ENCODE results near the gene TNIK.

TNIK gene

DNA sequence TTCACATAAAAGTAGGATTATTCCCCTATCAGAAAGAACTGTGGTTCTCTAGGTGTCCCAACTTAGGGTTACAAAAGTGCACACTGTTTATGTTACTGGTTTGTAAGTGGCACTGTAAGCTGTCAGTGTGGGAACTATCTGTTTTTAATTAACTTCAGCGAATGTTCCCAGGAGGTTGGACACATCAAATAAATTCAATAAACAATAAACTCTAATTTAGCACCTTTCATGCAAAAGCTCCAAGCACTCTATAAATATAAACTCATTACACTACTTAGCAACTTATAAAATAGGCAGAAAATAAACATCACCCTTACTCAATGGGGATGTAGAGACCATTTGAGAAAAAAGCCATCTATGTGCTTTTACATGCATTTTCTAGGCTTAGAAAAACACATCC is 265.2 kb downstream of the TNIK start:
- Mint-ChIP-seq H3K27ac (no peak overlapping the region), H3K36me3 (ENCODE audit: low read depth) (peaks cover 60% of the 10 kb centered on the region), H3K4me3 (no peak overlapping the region), H3K4me1 (ENCODE audit: low read depth) (peaks cover 26% of the 10 kb centered on the region), H3K27me3 (ENCODE audit: low read depth) (no peaks in the 10 kb centered on the region), H3K9me3 (peaks cover 28% of the 10 kb centered on the region)
- no peak for DNase-seq (ENCODE audit: low spot score)

GRCh38 chr3:171193693-171194092 is 266.5 kb downstream of the TNIK start:
- Mint-ChIP-seq H3K27me3 (ENCODE audit: low read depth) (no peaks in the 10 kb centered on the region), H3K4me1 (ENCODE audit: low read depth) (peaks cover 34% of the 10 kb centered on the region), H3K36me3 (ENCODE audit: low read depth) (peaks cover 60% of the 10 kb centered on the region), H3K4me3 (no peak overlapping the region), H3K9me3 (peaks cover 24% of the 10 kb centered on the region), H3K27ac (no peak overlapping the region)
- DNase-seq (ENCODE audit: low spot score): no peak

- Mint-ChIP-seq H3K4me3 (no peak overlapping the region), H3K36me3 (ENCODE audit: low read depth) (peaks cover 57% of the 10 kb centered on the region), H3K27ac (peak overlapping the region; percentile 26), H3K27me3 (ENCODE audit: low read depth) (no peaks in the 10 kb centered on the region), H3K9me3 (peaks cover 13% of the 10 kb centered on the region), H3K4me1 (ENCODE audit: low read depth) (peaks cover 38% of the 10 kb centered on the region)
- peak; percentile 53 for DNase-seq (ENCODE audit: low spot score)
Measured at GRCh38 chr3:171192176-171192854, 267.9 kb downstream of the TNIK start.

GRCh38 chr3:171190668-171191067 is 269.5 kb downstream of the TNIK start:
- Mint-ChIP-seq H3K4me3 (no peak overlapping the region), H3K9me3 (no peaks in the 10 kb centered on the region), H3K36me3 (ENCODE audit: low read depth) (peaks cover 61% of the 10 kb centered on the region), H3K27ac (no peak overlapping the region), H3K4me1 (ENCODE audit: low read depth) (peaks cover 48% of the 10 kb centered on the region), H3K27me3 (ENCODE audit: low read depth) (no peaks in the 10 kb centered on the region)
- DNase-seq (ENCODE audit: low spot score): no peak

DNA sequence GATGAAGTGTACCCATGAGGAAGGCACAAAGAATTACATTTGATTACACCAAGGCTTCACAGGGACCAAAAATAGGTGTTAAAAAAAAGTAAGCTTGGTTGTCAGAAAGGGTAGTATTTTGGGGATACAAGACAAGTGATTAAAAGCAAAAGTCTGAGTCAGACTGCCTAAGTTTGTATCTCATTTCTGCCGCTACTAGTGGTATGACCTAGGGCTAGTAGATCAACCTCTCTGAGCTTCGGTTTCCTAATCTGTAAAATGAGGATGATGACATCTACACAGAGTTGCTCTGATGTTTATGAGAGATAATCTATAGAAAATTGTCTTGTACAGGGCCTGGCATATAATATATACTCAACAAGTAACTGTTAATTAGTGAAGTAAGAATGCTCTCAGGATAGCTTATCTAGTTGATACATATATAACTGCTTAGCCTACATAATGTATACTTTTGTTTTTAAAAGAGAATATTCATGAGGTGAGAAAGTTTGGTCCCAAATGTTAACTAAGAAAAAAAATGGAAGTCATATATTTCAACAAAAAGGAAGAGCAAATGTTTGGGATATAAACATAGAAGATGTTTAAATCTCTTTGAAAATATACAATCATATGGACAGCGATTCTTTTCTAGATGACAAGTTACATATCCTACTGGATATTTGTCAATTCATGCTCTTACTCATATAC is 270.7 kb downstream of the TNIK start:
- Mint-ChIP-seq H3K9me3 (no peaks in the 10 kb centered on the region), H3K36me3 (ENCODE audit: low read depth) (peaks cover 64% of the 10 kb centered on the region), H3K4me3 (peak overlapping the region; percentile 24)

GRCh38 chr3:171187706-171188290 is 272.4 kb downstream of the TNIK start:
- H3K4me3 Mint-ChIP-seq: no peak overlapping the region
- H3K27me3 Mint-ChIP-seq (ENCODE audit: low read depth): no peaks in the 10 kb centered on the region
- no peaks in the 10 kb centered on the region for H3K9me3 Mint-ChIP-seq
- no peak for DNase-seq (ENCODE audit: low spot score)
- H3K4me1 Mint-ChIP-seq (ENCODE audit: low read depth): peaks cover 64% of the 10 kb centered on the region
- peaks cover 58% of the 10 kb centered on the region for H3K36me3 Mint-ChIP-seq (ENCODE audit: low read depth)
- H3K27ac Mint-ChIP-seq: no peak overlapping the region

More for the DNA sequence above, 270.7 kb downstream of the TNIK start:
- peaks cover 59% of the 10 kb centered on the region for H3K4me1 Mint-ChIP-seq (ENCODE audit: low read depth)
- DNase-seq (ENCODE audit: low spot score): peak; percentile 38
- H3K27ac Mint-ChIP-seq: peak overlapping the region; percentile 67
- no peaks in the 10 kb centered on the region for H3K27me3 Mint-ChIP-seq (ENCODE audit: low read depth)

- peaks cover 62% of the 10 kb centered on the region for H3K4me1 Mint-ChIP-seq (ENCODE audit: low read depth)
- H3K36me3 Mint-ChIP-seq (ENCODE audit: low read depth): peaks cover 59% of the 10 kb centered on the region
Measured at GRCh38 chr3:171186817-171187500, 273.2 kb downstream of the TNIK start.

GRCh38 chr3:171186383-171186782 is 273.8 kb downstream of the TNIK start:
- DNase-seq (ENCODE audit: low spot score): no peak
- Mint-ChIP-seq H3K4me1 (ENCODE audit: low read depth) (peaks cover 62% of the 10 kb centered on the region), H3K27me3 (ENCODE audit: low read depth) (no peaks in the 10 kb centered on the region), H3K4me3 (no peak overlapping the region), H3K9me3 (no peaks in the 10 kb centered on the region), H3K27ac (no peak overlapping the region), H3K36me3 (ENCODE audit: low read depth) (peaks cover 61% of the 10 kb centered on the region)

More at GRCh38 chr3:171186817-171187500, 273.2 kb downstream of the TNIK start:
- Mint-ChIP-seq H3K4me3 (no peak overlapping the region), H3K27me3 (ENCODE audit: low read depth) (no peaks in the 10 kb centered on the region), H3K9me3 (no peaks in the 10 kb centered on the region), H3K27ac (no peak overlapping the region)
- no peak for DNase-seq (ENCODE audit: low spot score)

DNA sequence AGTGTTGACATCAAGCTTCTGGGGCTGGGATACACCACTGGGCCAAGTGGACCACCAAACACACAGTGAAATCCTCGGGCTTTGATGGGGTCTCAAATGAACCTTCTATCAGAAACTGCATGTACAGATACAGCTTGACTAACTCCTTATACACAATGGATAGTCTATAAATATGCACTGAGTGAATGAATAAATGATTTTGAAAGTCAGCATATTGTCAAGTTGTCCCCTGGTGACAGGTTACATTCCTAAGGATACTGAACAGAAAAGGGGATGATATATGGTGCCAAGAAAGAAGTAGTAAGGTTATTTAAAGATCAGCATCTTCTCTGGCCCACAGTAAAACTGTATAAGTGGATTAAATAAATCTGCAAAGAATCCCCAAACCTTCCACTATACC is 274.2 kb downstream of the TNIK start:
- peaks cover 62% of the 10 kb centered on the region for H3K4me1 Mint-ChIP-seq (ENCODE audit: low read depth)
- no peaks in the 10 kb centered on the region for H3K9me3 Mint-ChIP-seq
- no peak for DNase-seq (ENCODE audit: low spot score)
- peaks cover 63% of the 10 kb centered on the region for H3K36me3 Mint-ChIP-seq (ENCODE audit: low read depth)
- H3K4me3 Mint-ChIP-seq: no peak overlapping the region
- H3K27ac Mint-ChIP-seq: no peak overlapping the region
- no peaks in the 10 kb centered on the region for H3K27me3 Mint-ChIP-seq (ENCODE audit: low read depth)

DNA sequence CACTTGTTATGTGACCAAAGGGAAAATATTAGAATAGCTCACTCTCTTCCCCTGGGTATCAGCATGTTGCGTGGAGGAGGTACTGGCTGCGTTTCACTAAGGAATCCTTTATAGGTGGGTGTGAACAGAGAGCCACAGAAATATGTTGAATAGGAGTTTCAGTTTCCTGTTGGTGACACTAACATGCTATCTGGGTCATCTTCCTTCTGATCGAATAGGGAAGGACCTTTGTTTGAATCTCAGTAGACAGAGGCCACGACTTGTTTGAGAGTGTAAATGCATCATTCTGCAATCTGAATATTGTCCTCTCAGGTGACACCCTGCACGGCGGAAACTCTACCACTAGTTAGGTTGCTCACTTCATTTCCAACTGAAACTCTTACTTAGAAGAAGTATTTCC is 275.8 kb downstream of the TNIK start:
- Mint-ChIP-seq H3K27ac (peak overlapping the region; percentile 43), H3K4me3 (peak overlapping the region; percentile 55), H3K4me1 (ENCODE audit: low read depth) (peaks cover 60% of the 10 kb centered on the region), H3K9me3 (no peaks in the 10 kb centered on the region), H3K27me3 (ENCODE audit: low read depth) (no peaks in the 10 kb centered on the region), H3K36me3 (ENCODE audit: low read depth) (peaks cover 56% of the 10 kb centered on the region)
- DNase-seq (ENCODE audit: low spot score): peak; percentile 47

- peaks cover 55% of the 10 kb centered on the region for H3K36me3 Mint-ChIP-seq (ENCODE audit: low read depth)
- no peak for DNase-seq (ENCODE audit: low spot score)
- H3K9me3 Mint-ChIP-seq: no peaks in the 10 kb centered on the region
- H3K4me1 Mint-ChIP-seq (ENCODE audit: low read depth): peaks cover 59% of the 10 kb centered on the region
- no peaks in the 10 kb centered on the region for H3K27me3 Mint-ChIP-seq (ENCODE audit: low read depth)
- H3K4me3 Mint-ChIP-seq: no peak overlapping the region
- H3K27ac Mint-ChIP-seq: no peak overlapping the region
Measured at GRCh38 chr3:171183042-171183441, 277.2 kb downstream of the TNIK start.

- Mint-ChIP-seq H3K9me3 (no peaks in the 10 kb centered on the region), H3K27me3 (ENCODE audit: low read depth) (no peaks in the 10 kb centered on the region), H3K27ac (no peak overlapping the region), H3K4me3 (no peak overlapping the region), H3K4me1 (ENCODE audit: low read depth) (peaks cover 57% of the 10 kb centered on the region), H3K36me3 (ENCODE audit: low read depth) (peaks cover 55% of the 10 kb centered on the region)
- no peak for DNase-seq (ENCODE audit: low spot score)
Measured at GRCh38 chr3:171181907-171182690, 278.1 kb downstream of the TNIK start.

GRCh38 chr3:171178714-171179113 is 281.5 kb downstream of the TNIK start:
- Mint-ChIP-seq H3K36me3 (ENCODE audit: low read depth) (peaks cover 71% of the 10 kb centered on the region), H3K4me3 (no peak overlapping the region), H3K27me3 (ENCODE audit: low read depth) (no peaks in the 10 kb centered on the region), H3K4me1 (ENCODE audit: low read depth) (peaks cover 37% of the 10 kb centered on the region), H3K9me3 (no peaks in the 10 kb centered on the region), H3K27ac (no peak overlapping the region)
- DNase-seq (ENCODE audit: low spot score): no peak
